ENCODE measurements around the gene RSBN1.

The RSBN1 gene

GRCh38 chr1:113714606-113715269 is 97.5 kb downstream of the RSBN1 start:
- Histone ChIP-seq H3K36me3 (ENCODE audit: low read length) (peaks cover 20% of the 10 kb centered on the region; the same call in 1 of the 2 replicates), H3K79me2 (ENCODE audit: insufficient read depth, low read length) (no peaks in the 10 kb centered on the region)
- no peak for TF ChIP-seq CTCF (IDR thresholded peaks at IDR 0.05; ENCODE audit: insufficient read depth, low read length, poor library complexity, severe bottlenecking)
- no peak for TF ChIP-seq EZH2phosphoT487 (conservative IDR thresholded peaks at IDR 0.05; ENCODE audit: low read length)

More at GRCh38 chr1:113714606-113715269, 97.5 kb downstream of the RSBN1 start:
- no peaks in the 10 kb centered on the region for H3K9me2 ChIP-seq (replicated peaks; ENCODE audit: insufficient read depth, low read length)
- no peak overlapping the region for H3K4me3 ChIP-seq (ENCODE audit: insufficient read depth, low read length, poor library complexity, severe bottlenecking)
- H3K27ac ChIP-seq (ENCODE audit: low read depth, low read length): no peak overlapping the region
- H3K9me3 ChIP-seq (ENCODE audit: insufficient read depth, low read length): peaks cover 7% of the 10 kb centered on the region; the same call in 1 of the 2 replicates
- no peaks in the 10 kb centered on the region for H4K20me1 ChIP-seq (ENCODE audit: low read depth, low read length)
- H2AFZ ChIP-seq (ENCODE audit: low read depth, low read length, severe bottlenecking): no peak overlapping the region
- H3K4me2 ChIP-seq (ENCODE audit: low read depth, low read length, poor library complexity, severe bottlenecking): no peak overlapping the region
- H3K9ac ChIP-seq (ENCODE audit: low read length): no peak overlapping the region
- H3K27me3 ChIP-seq (ENCODE audit: low read length): no peaks in the 10 kb centered on the region
- H3F3A ChIP-seq (ENCODE audit: insufficient read depth): no peaks in the 10 kb centered on the region
